Measurements from ENCODE around the gene DENND4A. TPM values are rescaled to one million over a fixed set of nuclear protein-coding genes. Genes with fewer than 3 reads are reported as not detected.

DENND4A gene
- total RNA-seq, 1 experiment from 2014 or later, result 14.4 TPM

DNA sequence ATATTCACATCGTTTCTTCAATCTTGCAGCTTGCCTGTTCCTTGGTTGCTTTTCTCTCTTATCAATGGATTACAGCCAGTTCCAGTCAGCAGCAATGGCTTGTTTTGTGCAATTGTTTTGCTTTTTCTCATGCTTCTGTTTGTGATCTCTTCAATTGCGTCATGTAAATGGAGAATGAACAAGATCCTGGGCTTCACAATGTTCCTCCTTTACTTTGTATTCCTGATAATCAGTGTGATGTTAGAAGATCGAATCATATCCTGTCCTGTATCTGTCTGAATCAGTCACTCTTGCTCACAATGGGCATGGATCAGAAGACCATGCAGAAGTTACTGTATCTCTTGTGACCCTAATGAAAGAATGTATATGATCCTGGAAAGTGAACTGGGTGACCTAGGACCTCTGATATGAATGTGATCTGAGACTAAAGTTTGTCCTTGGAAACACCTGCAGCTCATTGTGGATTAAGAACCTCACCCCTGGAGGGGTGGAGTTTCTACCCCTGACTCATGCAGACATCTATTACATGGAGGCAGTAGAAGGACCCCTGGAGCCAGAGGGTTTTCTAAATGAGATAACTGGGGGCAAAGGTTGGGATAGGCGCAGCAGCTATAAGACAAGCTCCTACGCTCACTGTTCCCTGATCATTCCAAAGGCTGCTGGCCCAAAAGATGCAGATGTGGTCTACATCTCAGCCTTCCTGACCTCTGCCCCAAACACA is 138.1 kb downstream of the DENND4A start:
- no peaks in the 10 kb centered on the region for H3K9me3 ChIP-seq (ENCODE audit: control insufficient read depth, insufficient read depth, low read depth, low read length)
- DNase-seq (ENCODE audit: low read depth, low spot score) (no peak), ATAC-seq (no peak)
- H3K27me3 ChIP-seq (ENCODE audit: control insufficient read depth, insufficient read depth, low read length), result no peaks in the 10 kb centered on the region
- POLR2A ChIA-PET, result interaction anchor here (0.6 kb wide), 2 partner anchors 9 to 103 kb away, joined by 3 to 4 read pairs; no protein-coding TSS in a partner anchor
- in situ Hi-C loops (cut with HindIII; ENCODE audit: low pct_unique_long_range_greater_than_20kb, low sequenced_read_pairs), result no loop called here
- no peak overlapping the region for H3K27ac ChIP-seq (ENCODE audit: low read length)
- no TSS peak for BruUV-seq (replicated peaks)
- no peak overlapping the region for H3K4me3 ChIP-seq (ENCODE audit: low read depth in 2 of 2, low read length in 2 of 2)
- intact Hi-C loops (cut with micrococcal nuclease; ENCODE audit: unreplicated experiment), result no loop called here
- CTCF ChIA-PET, result no interaction called here
- no peaks in the 10 kb centered on the region for H3K4me1 ChIP-seq (ENCODE audit: control insufficient read depth, insufficient read depth, low read length)
- no peak for TF ChIP-seq SIN3A (IDR thresholded peaks at IDR 0.05; ENCODE audit: borderline replicate concordance, insufficient read depth, low read depth, low read length)
- TF ChIP-seq, protein P1, sequence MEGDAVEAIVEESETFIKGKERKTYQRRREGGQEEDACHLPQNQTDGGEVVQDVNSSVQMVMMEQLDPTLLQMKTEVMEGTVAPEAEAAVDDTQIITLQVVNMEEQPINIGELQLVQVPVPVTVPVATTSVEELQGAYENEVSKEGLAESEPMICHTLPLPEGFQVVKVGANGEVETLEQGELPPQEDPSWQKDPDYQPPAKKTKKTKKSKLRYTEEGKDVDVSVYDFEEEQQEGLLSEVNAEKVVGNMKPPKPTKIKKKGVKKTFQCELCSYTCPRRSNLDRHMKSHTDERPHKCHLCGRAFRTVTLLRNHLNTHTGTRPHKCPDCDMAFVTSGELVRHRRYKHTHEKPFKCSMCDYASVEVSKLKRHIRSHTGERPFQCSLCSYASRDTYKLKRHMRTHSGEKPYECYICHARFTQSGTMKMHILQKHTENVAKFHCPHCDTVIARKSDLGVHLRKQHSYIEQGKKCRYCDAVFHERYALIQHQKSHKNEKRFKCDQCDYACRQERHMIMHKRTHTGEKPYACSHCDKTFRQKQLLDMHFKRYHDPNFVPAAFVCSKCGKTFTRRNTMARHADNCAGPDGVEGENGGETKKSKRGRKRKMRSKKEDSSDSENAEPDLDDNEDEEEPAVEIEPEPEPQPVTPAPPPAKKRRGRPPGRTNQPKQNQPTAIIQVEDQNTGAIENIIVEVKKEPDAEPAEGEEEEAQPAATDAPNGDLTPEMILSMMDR (IDR thresholded peaks at IDR 0.05), result no peak
- no peak for TF ChIP-seq POLR2AphosphoS5 (IDR thresholded peaks at IDR 0.05; ENCODE audit: low read depth, low read length)
- TF ChIP-seq, protein P2, sequence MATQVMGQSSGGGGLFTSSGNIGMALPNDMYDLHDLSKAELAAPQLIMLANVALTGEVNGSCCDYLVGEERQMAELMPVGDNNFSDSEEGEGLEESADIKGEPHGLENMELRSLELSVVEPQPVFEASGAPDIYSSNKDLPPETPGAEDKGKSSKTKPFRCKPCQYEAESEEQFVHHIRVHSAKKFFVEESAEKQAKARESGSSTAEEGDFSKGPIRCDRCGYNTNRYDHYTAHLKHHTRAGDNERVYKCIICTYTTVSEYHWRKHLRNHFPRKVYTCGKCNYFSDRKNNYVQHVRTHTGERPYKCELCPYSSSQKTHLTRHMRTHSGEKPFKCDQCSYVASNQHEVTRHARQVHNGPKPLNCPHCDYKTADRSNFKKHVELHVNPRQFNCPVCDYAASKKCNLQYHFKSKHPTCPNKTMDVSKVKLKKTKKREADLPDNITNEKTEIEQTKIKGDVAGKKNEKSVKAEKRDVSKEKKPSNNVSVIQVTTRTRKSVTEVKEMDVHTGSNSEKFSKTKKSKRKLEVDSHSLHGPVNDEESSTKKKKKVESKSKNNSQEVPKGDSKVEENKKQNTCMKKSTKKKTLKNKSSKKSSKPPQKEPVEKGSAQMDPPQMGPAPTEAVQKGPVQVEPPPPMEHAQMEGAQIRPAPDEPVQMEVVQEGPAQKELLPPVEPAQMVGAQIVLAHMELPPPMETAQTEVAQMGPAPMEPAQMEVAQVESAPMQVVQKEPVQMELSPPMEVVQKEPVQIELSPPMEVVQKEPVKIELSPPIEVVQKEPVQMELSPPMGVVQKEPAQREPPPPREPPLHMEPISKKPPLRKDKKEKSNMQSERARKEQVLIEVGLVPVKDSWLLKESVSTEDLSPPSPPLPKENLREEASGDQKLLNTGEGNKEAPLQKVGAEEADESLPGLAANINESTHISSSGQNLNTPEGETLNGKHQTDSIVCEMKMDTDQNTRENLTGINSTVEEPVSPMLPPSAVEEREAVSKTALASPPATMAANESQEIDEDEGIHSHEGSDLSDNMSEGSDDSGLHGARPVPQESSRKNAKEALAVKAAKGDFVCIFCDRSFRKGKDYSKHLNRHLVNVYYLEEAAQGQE (IDR thresholded peaks at IDR 0.05; ENCODE audit: insufficient read depth in 1 of 2, low read depth in 2 of 2, low read length in 1 of 2), result no peak
- no peak for TF ChIP-seq TCF7L2 (IDR thresholded peaks at IDR 0.05; ENCODE audit: low read depth, low read length)
- no peaks in the 10 kb centered on the region for H3K36me3 ChIP-seq (ENCODE audit: control insufficient read depth, insufficient read depth, low read length)

DNA sequence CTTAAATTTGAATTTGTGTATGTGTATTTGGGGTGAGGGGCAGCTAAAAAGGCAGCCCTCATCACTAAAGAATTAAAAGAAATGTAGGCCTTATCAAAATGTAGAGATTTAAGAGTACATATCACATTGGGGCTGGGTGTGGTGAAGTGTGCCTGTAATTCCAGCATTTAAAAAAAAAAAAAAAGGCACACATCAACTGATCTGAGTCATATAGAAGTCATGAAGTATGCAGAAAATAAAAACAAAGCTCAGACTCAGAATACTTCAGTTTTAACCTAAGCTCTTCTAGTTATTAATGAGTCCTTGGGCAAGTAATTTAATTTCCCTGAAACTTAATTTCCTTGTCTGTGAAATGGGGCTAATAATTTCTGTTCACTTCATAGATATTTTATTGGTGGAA is 138.8 kb downstream of the DENND4A start:
- no peaks in the 10 kb centered on the region for H3K9me3 ChIP-seq (ENCODE audit: control insufficient read depth, insufficient read depth, low read depth, low read length)
- no peak overlapping the region for H3K27ac ChIP-seq (ENCODE audit: low read length)
- H3K4me3 ChIP-seq (ENCODE audit: low read depth in 2 of 2, low read length in 2 of 2), result no peak overlapping the region
- BruUV-seq (replicated peaks), result no TSS peak
- no peak for ATAC-seq
- H3K27me3 ChIP-seq (ENCODE audit: control insufficient read depth, insufficient read depth, low read length), result no peaks in the 10 kb centered on the region
- CTCF ChIA-PET, result no interaction called here
- H3K36me3 ChIP-seq (ENCODE audit: control insufficient read depth, insufficient read depth, low read length), result no peaks in the 10 kb centered on the region
- in situ Hi-C loops (cut with HindIII; ENCODE audit: low pct_unique_long_range_greater_than_20kb, low sequenced_read_pairs), result no loop called here
- TF ChIP-seq TCF7L2 (IDR thresholded peaks at IDR 0.05; ENCODE audit: low read depth, low read length) (no peak), POLR2AphosphoS5 (IDR thresholded peaks at IDR 0.05; ENCODE audit: low read depth, low read length) (no peak), SIN3A (IDR thresholded peaks at IDR 0.05; ENCODE audit: borderline replicate concordance, insufficient read depth, low read depth, low read length) (no peak)
- TF ChIP-seq, protein P2 (IDR thresholded peaks at IDR 0.05; ENCODE audit: insufficient read depth in 1 of 2, low read depth in 2 of 2, low read length in 1 of 2), result no peak
- TF ChIP-seq, protein P1 (IDR thresholded peaks at IDR 0.05), result no peak
- DNase-seq (ENCODE audit: low read depth, low spot score), result no peak
- H3K4me1 ChIP-seq (ENCODE audit: control insufficient read depth, insufficient read depth, low read length), result no peaks in the 10 kb centered on the region
- intact Hi-C loops (cut with micrococcal nuclease; ENCODE audit: unreplicated experiment), result no loop called here
- POLR2A ChIA-PET, result interaction anchor here (0.6 kb wide), 1 partner anchor 9 kb away, joined by 4 read pairs; no protein-coding TSS in a partner anchor

Measured in Panc1 (cell line).